H1 (cell line): ENCODE data around the gene EME2. TPM values are rescaled to one million over a fixed set of nuclear protein-coding genes. Genes with fewer than 3 reads are reported as not detected.

Experiments
- CTCF ChIA-PET: fragments of 300-600 bp; sonication (Branson Sonifier 250); formaldehyde crosslinking; loops from one replicate; lab custom pipeline; 2021; ENCODE audit not compliant: partially characterized antibody; lab: Charles Lee
- POLR2A ChIA-PET: fragments of 300-600 bp; sonication (Branson Sonifier 250); formaldehyde crosslinking; loops from one replicate; lab custom pipeline; 2021; ENCODE audit warnings: inconsistent platforms; ENCODE audit not compliant: partially characterized antibody; lab: Charles Lee
- DNase-seq, 2 experiments: peaks; one replicate each; pipeline versions ENCODE4 v3.0.0 to v3.0.0-alpha.2; 2010 to 2022; ENCODE audit warnings: low spot score in 2 of 2, low read depth in 1 of 2, mixed read lengths in 1 of 2
- FAIRE-seq: peaks from 2 replicates; lab custom pipeline; 2011; peaks lifted over from hg19 to GRCh38; lab: Jason Lieb, UNC
- H2AFZ ChIP-seq: 2 replicates; pipeline ENCODE4 v1.8.1; 2012; ENCODE audit warnings: low read length, inconsistent platforms
- H2AK5ac ChIP-seq: 2 replicates; pipeline ENCODE4 v1.6.1; 2013; ENCODE audit warnings: low read depth, low read length
- H2BK120ac ChIP-seq: replicated peaks from 2 replicates; pipeline ENCODE3; 2013; ENCODE audit warnings: low read depth, low read length, inconsistent platforms
- H2BK12ac ChIP-seq: 2 replicates; pipeline ENCODE4 v1.6.1; 2013; ENCODE audit warnings: low read depth, low read length
- H2BK15ac ChIP-seq: 2 replicates; pipeline ENCODE4 v1.6.1; 2013; ENCODE audit warnings: low read length
- H2BK20ac ChIP-seq: 2 replicates; pipeline ENCODE4 v1.6.1; 2013; ENCODE audit warnings: low read length
- H2BK5ac ChIP-seq: 2 replicates; pipeline ENCODE4 v1.6.1; 2013; ENCODE audit warnings: low read depth, low read length
- H3K14ac ChIP-seq: 2 replicates; pipeline ENCODE4 v1.6.1; 2013; ENCODE audit warnings: inconsistent platforms; ENCODE audit not compliant: insufficient read length
- H3K18ac ChIP-seq: 2 replicates; pipeline ENCODE4 v1.6.1; 2013; ENCODE audit warnings: low read length; ENCODE audit errors: extremely low read depth
- H3K23ac ChIP-seq: 2 replicates; pipeline ENCODE4 v1.6.1; 2013; ENCODE audit warnings: inconsistent platforms; ENCODE audit not compliant: insufficient read length
- H3K23me2 ChIP-seq: 2 replicates; pipeline ENCODE4 v1.6.1; 2013; ENCODE audit warnings: low read depth, low read length
- H3K27ac ChIP-seq: 2 replicates; pipeline ENCODE4 v1.6.1; 2011; ENCODE audit warnings: low read depth, low read length, inconsistent platforms
- H3K27me3 ChIP-seq, 4 experiments: replicated peaks in 1 of 4; 1 replicate in 1 of 4; 2 replicates in 3 of 4; pipeline versions ENCODE4 v1.6.1 to v1.8.1; 2011 to 2013; ENCODE audit warnings: low read length in 3 of 4, mild to moderate bottlenecking in 3 of 4, inconsistent platforms in 2 of 4, mixed read lengths in 2 of 4, moderate library complexity in 1 of 4; ENCODE audit not compliant: control insufficient read depth in 3 of 4, insufficient read depth in 3 of 4; ENCODE audit errors: extremely low read depth in 1 of 4
- H3K36me3 ChIP-seq, 4 experiments: 2 replicates each; pipeline versions ENCODE4 v1.6.1 to v1.8.1; 2011 to 2013; ENCODE audit warnings: mild to moderate bottlenecking in 4 of 4, low read length in 3 of 4, moderate library complexity in 2 of 4, control low read depth in 1 of 4, inconsistent platforms in 1 of 4; ENCODE audit not compliant: insufficient read depth in 4 of 4, control insufficient read depth in 2 of 4
- H3K4ac ChIP-seq: replicated peaks from 2 replicates; pipeline ENCODE3; 2013; ENCODE audit warnings: low read length, low read depth, mixed read lengths, inconsistent platforms; ENCODE audit not compliant: insufficient read length
- H3K4me1 ChIP-seq, 4 experiments: replicated peaks in 1 of 4; 1 replicate in 1 of 4; 2 replicates in 3 of 4; pipeline versions ENCODE4 v1.6.1 to v1.8.1; 2011 to 2013; ENCODE audit warnings: low read length in 3 of 4, inconsistent platforms in 2 of 4, mixed read lengths in 1 of 4; ENCODE audit not compliant: insufficient read depth in 4 of 4, control insufficient read depth in 3 of 4
- H3K4me2 ChIP-seq, 2 experiments: 2 replicates each; pipeline versions ENCODE4 v1.6.1 to v1.8.1; 2011 to 2013; ENCODE audit warnings: low read depth in 2 of 2, low read length in 2 of 2, control low read depth in 1 of 2, inconsistent platforms in 1 of 2, mild to moderate bottlenecking in 1 of 2; ENCODE audit not compliant: insufficient read depth in 1 of 2
- H3K4me3 ChIP-seq, 4 experiments: fragments of 200-600, 300-600 bp in 1 of 4; sonication (generic), shearing (Covaris generic), sonication (Bioruptor Twin) in 1 of 4; 2 replicates each; pipeline versions ENCODE4 v1.5.1 to v1.8.1; 2011 to 2016; ENCODE audit warnings: low read length in 4 of 4, low read depth in 3 of 4, control low read depth in 2 of 4, inconsistent platforms in 2 of 4, mild to moderate bottlenecking in 2 of 4, mixed read lengths in 1 of 4, moderate library complexity in 1 of 4; ENCODE audit not compliant: insufficient read depth in 2 of 4; ENCODE audit errors: extremely low read depth in 1 of 4
- H3K56ac ChIP-seq: replicated peaks from 2 replicates; pipeline ENCODE3; 2013; ENCODE audit warnings: low read depth, mild to moderate bottlenecking, mixed read lengths, low read length, inconsistent platforms; ENCODE audit not compliant: insufficient read length
- H3K79me1 ChIP-seq: 2 replicates; pipeline ENCODE4 v1.6.1; 2013; ENCODE audit warnings: low read depth, low read length, control low read depth
- H3K79me2 ChIP-seq, 2 experiments: 2 replicates each; pipeline versions ENCODE4 v1.6.1 to v1.8.1; 2012 to 2013; ENCODE audit warnings: low read length in 2 of 2, mild to moderate bottlenecking in 2 of 2, inconsistent platforms in 1 of 2; ENCODE audit not compliant: insufficient read depth in 2 of 2, control insufficient read depth in 1 of 2
- H3K9ac ChIP-seq, 4 experiments: replicated peaks in 1 of 4; 1 replicate in 1 of 4; 2 replicates in 3 of 4; pipeline versions ENCODE4 v1.6.1 to v1.8.1; 2011 to 2013; ENCODE audit warnings: low read depth in 3 of 4, low read length in 3 of 4, control low read depth in 2 of 4, mild to moderate bottlenecking in 2 of 4, moderate library complexity in 2 of 4, inconsistent platforms in 1 of 4; ENCODE audit errors: extremely low read depth in 1 of 4
- H3K9me3 ChIP-seq, 2 experiments: 2 replicates each; pipeline versions ENCODE4 v1.6.1 to v1.8.1; 2012 to 2013; ENCODE audit warnings: mild to moderate bottlenecking in 2 of 2, moderate library complexity in 2 of 2, control low read depth in 1 of 2, inconsistent platforms in 1 of 2, low read depth in 1 of 2, low read length in 1 of 2, mixed read lengths in 1 of 2; ENCODE audit not compliant: insufficient read depth in 2 of 2
- H4K20me1 ChIP-seq, 2 experiments: replicated peaks in 1 of 2; 2 replicates each; pipeline versions ENCODE3 to v1.8.1; 2011 to 2013; ENCODE audit warnings: inconsistent platforms in 2 of 2, low read length in 2 of 2, mild to moderate bottlenecking in 1 of 2; ENCODE audit not compliant: insufficient read depth in 2 of 2, control insufficient read depth in 1 of 2
- H4K5ac ChIP-seq: 2 replicates; pipeline ENCODE4 v1.6.1; 2013; ENCODE audit warnings: low read length, low read depth, mixed read lengths, inconsistent platforms; ENCODE audit not compliant: insufficient read length
- H4K8ac ChIP-seq: 2 replicates; pipeline ENCODE4 v1.8.0; 2013; ENCODE audit warnings: mild to moderate bottlenecking, moderate library complexity, low read length, inconsistent platforms; ENCODE audit not compliant: insufficient read depth; ENCODE audit errors: extremely low read depth
- H4K91ac ChIP-seq: replicated peaks from 2 replicates; pipeline ENCODE3; 2013; ENCODE audit warnings: low read length, mixed read lengths, inconsistent platforms; ENCODE audit not compliant: insufficient read length
- ATF3 ChIP-seq: IDR thresholded peaks from 2 replicates; pipeline ENCODE4 v1.6.1; 2011; ENCODE audit warnings: low read depth, mild to moderate bottlenecking, low read length; ENCODE audit not compliant: insufficient read depth
- CHD2 ChIP-seq: IDR thresholded peaks from 2 replicates; pipeline ENCODE4 v1.6.1; 2012; ENCODE audit warnings: low read length, improper control_type of control experiment
- CTBP2 ChIP-seq: IDR thresholded peaks from 2 replicates; pipeline ENCODE4 v1.7.0; 2011; ENCODE audit warnings: borderline replicate concordance, mild to moderate bottlenecking, moderate library complexity, mixed read lengths, low read length; ENCODE audit not compliant: insufficient read depth, insufficient read length
- GTF2F1 ChIP-seq: IDR thresholded peaks from 2 replicates; pipeline ENCODE4 v1.6.1; 2012; ENCODE audit warnings: low read depth, low read length, improper control_type of control experiment, borderline replicate concordance
- NRF1 ChIP-seq: IDR thresholded peaks from 2 replicates; pipeline ENCODE4 v1.6.1; 2011; ENCODE audit warnings: mild to moderate bottlenecking, low read depth, low read length, improper control_type of control experiment
- PHF8 ChIP-seq: fragments of 200-600 bp; sonication (generic); conservative IDR thresholded peaks from 2 replicates; pipeline ENCODE4 v1.7.1; 2012; ENCODE audit warnings: low read depth, mild to moderate bottlenecking, inconsistent platforms, low read length, moderate library complexity
- POLR2AphosphoS5 ChIP-seq: IDR thresholded peaks from 2 replicates; pipeline ENCODE4 v1.6.1; 2011; ENCODE audit warnings: low read depth, low read length
- POU5F1 ChIP-seq: IDR thresholded peaks from 2 replicates; pipeline ENCODE4 v1.6.1; 2011; ENCODE audit warnings: low read depth, mild to moderate bottlenecking, low read length, moderate library complexity
- RAD21 ChIP-seq, 2 experiments: IDR thresholded peaks in 1 of 2; conservative IDR thresholded peaks in 1 of 2; 2 replicates each; pipeline ENCODE4 v1.6.1; 2011; ENCODE audit warnings: low read depth in 2 of 2, low read length in 2 of 2, improper control_type of control experiment in 1 of 2, inconsistent platforms in 1 of 2, mild to moderate bottlenecking in 1 of 2, moderate library complexity in 1 of 2
- SP1 ChIP-seq: IDR thresholded peaks from 2 replicates; pipeline ENCODE4 v1.6.1; 2011; ENCODE audit warnings: low read depth, low read length
- TBP ChIP-seq: IDR thresholded peaks from 2 replicates; pipeline ENCODE4 v1.6.1; 2011; ENCODE audit warnings: low read depth, low read length, improper control_type of control experiment
- YY1 ChIP-seq: IDR thresholded peaks from 2 replicates; pipeline ENCODE4 v1.6.1; 2011; ENCODE audit warnings: low read depth, mild to moderate bottlenecking, low read length
- WGBS, 2 experiments: shearing (Covaris generic) in 1 of 2; methylation state at CpG; one replicate each; pipeline versions ENCODE4 v1.1.6 to v1.1.7; 2013 to 2015; ENCODE audit warnings: low lambda C conversion rate in 2 of 2, mixed read lengths in 2 of 2, inconsistent platforms in 1 of 2, low coverage in 1 of 2, missing lambda C conversion rate in 1 of 2; ENCODE audit not compliant: insufficient replicate concordance in 2 of 2, insufficient coverage in 1 of 2, insufficient read length in 1 of 2; ENCODE audit errors: extremely low coverage in 1 of 2, missing lambda C conversion rate in 1 of 2; 5-methylcytosine and 5-hydroxymethylcytosine counted together
- polyA plus RNA-seq, 7 experiments: library from polyadenylated mRNA; depleted of rRNA in 3 of 7; stranded (reverse) in 5 of 7; unstranded in 2 of 7; fragments of >200 nt in 5 of 7; fragments of 200-250 nt in 2 of 7; gene quantifications; 1 replicate in 5 of 7; 2 replicates in 1 of 7; 4 replicates in 1 of 7; pipeline versions ENCODE4 v1.2.1 to v1.2.3, GENCODE V29; 2011 to 2013; ENCODE audit warnings: missing spikeins in 2 of 7, mixed read lengths in 2 of 7
- total RNA-seq: library from RNA; stranded (reverse); fragmentation: NEBNext Ultra II Directional; extraction: Animal tissue kit (Norgen Biotek cat#: 25700); gene quantifications from 2 replicates; pipeline ENCODE4 v1.2.1, GENCODE V29; 2021

EME2 gene
- total and polyA plus RNA-seq, 2 of the 8 experiments (the other 6 are each of a cell fraction or from before 2014, with no cell fraction given) = 13.1 to 19.7 TPM

GRCh38 chr16:1746693-1747195, 25.9 kb upstream of the EME2 start:
- no peak overlapping the region for H2AK5ac ChIP-seq
- ChIA-PET POLR2A (interaction anchor here (0.7 to 5.5 kb wide), 4 partner anchors 10 to 22 kb away, joined by 3 to 18 read pairs (median 4); no protein-coding TSS in a partner anchor), CTCF (interaction anchor here (0.6 to 3.1 kb wide), 4 partner anchors 10 to 190 kb away, joined by 3 to 12 read pairs (median 6); no protein-coding TSS in a partner anchor)
- H3K18ac ChIP-seq = no peak overlapping the region
- WGBS, 2 experiments = 85% methylated on average over 28 of the region's 31 CpGs; no CpG with 5 or more reads in 1 of the 2 experiments
- no peak overlapping the region for H3K27ac ChIP-seq
- H2BK20ac ChIP-seq = no peak overlapping the region
- H3K23me2 ChIP-seq = no peaks in the 10 kb centered on the region
- no peak overlapping the region for H2BK15ac ChIP-seq
- no peak overlapping the region for H3K56ac ChIP-seq
- H3K36me3 ChIP-seq = peaks cover 0 to 14% (median 2%) of the 10 kb centered on the region in 4 experiments; a peak in 4 of 8 replicates
- no peak overlapping the region for H2BK120ac ChIP-seq
- no peak overlapping the region for H3K9ac ChIP-seq
- DNase-seq = no peak
- H2BK12ac ChIP-seq = no peak overlapping the region
- H2BK5ac ChIP-seq = no peak overlapping the region
- no peaks in the 10 kb centered on the region for H3K4me1 ChIP-seq
- no peak overlapping the region for H3K4me2 ChIP-seq
- no peak overlapping the region for H3K14ac ChIP-seq
- H4K5ac ChIP-seq = no peak overlapping the region
- TF ChIP-seq GTF2F1 (no peak), POLR2AphosphoS5 (no peak), ATF3 (no peak), SP1 (no peak), PHF8 (no peak), POU5F1 (no peak), CHD2 (no peak), CTBP2 (no peak), YY1 (no peak), RAD21 (IDR thresholded peaks at IDR 0.05 in 1 of 2, conservative IDR thresholded peaks at IDR 0.05 in 1 of 2; ENCODE audit: low read depth in 2 of 2, low read length in 2 of 2) (no peak), NRF1 (no peak), TBP (no peak)
- H3K4me3 ChIP-seq = no peak overlapping the region
- no peaks in the 10 kb centered on the region for H3K27me3 ChIP-seq
- H4K91ac ChIP-seq = no peak overlapping the region
- peaks cover 0 to 6% of the 10 kb centered on the region in 2 experiments for H4K20me1 ChIP-seq
- H4K8ac ChIP-seq = peak overlapping the region; percentile 85; the same call in 1 of the 2 replicates
- no peak overlapping the region for H3K23ac ChIP-seq
- H3K79me2 ChIP-seq = no peaks in the 10 kb centered on the region
- FAIRE-seq = no peak
- no peaks in the 10 kb centered on the region for H3K79me1 ChIP-seq
- H3K9me3 ChIP-seq = no peaks in the 10 kb centered on the region
- no peak overlapping the region for H3K4ac ChIP-seq
- no peak overlapping the region for H2AFZ ChIP-seq
